VCaP (cell line): ENCODE data around the gene C20orf144.

Experiments
- H3K27ac ChIP-seq: fragments of 450-650 bp; 2 replicates; pipeline ENCODE4 v1.5.1; 2017
- TF ChIP-seq, protein P1 (sequence below): fragments of 450-650 bp; conservative IDR thresholded peaks from 2 replicates; pipeline ENCODE4 v1.5.1; 2017; ENCODE audit warnings: mild to moderate bottlenecking, moderate library complexity

C20orf144 gene

DNA sequence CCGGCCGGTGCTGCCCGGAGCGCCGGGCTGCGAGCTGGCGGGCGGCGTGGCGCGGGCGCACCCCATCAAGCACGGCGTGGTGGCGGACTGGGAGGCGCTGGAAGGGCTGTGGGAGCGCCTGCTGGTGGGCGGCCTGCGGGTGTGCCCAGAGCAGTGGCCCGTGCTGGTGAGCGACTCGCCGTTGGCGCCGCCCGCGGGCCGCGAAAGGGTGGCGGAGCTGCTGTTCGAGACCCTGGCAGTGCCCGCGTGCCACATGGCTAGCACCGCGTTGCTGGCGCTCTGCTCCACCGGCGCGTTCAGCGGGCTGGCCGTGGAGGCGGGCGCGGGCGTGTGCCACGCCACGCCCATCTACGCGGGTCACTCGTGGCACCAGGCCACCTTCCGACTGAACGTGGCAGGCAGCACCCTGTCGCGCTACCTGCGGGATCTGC lies 5.1 kb downstream of the C20orf144 start:
- TF ChIP-seq, protein P1, sequence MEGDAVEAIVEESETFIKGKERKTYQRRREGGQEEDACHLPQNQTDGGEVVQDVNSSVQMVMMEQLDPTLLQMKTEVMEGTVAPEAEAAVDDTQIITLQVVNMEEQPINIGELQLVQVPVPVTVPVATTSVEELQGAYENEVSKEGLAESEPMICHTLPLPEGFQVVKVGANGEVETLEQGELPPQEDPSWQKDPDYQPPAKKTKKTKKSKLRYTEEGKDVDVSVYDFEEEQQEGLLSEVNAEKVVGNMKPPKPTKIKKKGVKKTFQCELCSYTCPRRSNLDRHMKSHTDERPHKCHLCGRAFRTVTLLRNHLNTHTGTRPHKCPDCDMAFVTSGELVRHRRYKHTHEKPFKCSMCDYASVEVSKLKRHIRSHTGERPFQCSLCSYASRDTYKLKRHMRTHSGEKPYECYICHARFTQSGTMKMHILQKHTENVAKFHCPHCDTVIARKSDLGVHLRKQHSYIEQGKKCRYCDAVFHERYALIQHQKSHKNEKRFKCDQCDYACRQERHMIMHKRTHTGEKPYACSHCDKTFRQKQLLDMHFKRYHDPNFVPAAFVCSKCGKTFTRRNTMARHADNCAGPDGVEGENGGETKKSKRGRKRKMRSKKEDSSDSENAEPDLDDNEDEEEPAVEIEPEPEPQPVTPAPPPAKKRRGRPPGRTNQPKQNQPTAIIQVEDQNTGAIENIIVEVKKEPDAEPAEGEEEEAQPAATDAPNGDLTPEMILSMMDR: no peak
- H3K27ac ChIP-seq: peak overlapping the region; percentile 98

DNA sequence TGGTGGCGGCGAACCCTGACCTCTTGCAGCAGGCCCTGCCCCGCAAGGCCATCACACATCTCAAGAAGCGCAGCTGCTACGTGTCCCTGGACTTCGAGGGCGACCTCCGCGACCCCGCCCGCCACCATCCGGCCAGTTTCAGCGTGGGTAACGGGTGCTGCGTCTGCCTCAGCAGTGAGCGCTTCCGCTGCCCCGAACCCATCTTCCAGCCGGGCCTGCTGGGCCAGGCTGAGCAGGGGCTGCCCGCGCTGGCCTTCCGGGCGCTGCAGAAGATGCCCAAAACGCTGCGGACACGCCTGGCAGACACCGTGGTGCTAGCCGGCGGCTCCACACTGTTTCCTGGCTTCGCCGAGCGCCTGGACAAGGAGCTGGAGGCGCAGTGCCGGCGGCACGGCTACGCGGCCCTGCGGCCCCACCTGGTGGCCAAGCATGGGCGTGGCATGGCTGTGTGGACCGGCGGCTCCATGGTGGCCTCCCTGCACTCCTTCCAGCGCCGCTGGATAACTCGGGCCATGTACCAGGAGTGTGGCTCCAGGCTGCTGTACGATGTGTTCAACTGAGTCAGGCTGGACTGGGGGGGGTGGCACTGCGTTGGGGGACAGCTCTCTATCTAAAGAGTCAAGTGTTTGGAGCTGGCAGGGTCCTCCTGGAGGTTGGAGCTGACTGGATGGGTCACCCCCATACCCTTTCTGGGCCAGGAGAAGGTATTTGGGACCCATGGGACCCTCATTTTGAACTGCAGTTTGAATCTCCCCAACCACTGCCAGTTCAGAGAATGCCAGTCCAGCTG lies 5.7 kb downstream of the C20orf144 start:
- H3K27ac ChIP-seq: peak overlapping the region; percentile 98
- TF ChIP-seq, protein P1: peak; percentile 97

- TF ChIP-seq, protein P1: no peak
- H3K27ac ChIP-seq: peak overlapping the region; percentile 98
These were observed 6.5 kb downstream of the C20orf144 start for GRCh38 chr20:33668466-33669155.

GRCh38 chr20:33669224-33669623 lies 7.1 kb downstream of the C20orf144 start:
- TF ChIP-seq, protein P1: no peak
- peak overlapping the region; percentile 98 for H3K27ac ChIP-seq

DNA sequence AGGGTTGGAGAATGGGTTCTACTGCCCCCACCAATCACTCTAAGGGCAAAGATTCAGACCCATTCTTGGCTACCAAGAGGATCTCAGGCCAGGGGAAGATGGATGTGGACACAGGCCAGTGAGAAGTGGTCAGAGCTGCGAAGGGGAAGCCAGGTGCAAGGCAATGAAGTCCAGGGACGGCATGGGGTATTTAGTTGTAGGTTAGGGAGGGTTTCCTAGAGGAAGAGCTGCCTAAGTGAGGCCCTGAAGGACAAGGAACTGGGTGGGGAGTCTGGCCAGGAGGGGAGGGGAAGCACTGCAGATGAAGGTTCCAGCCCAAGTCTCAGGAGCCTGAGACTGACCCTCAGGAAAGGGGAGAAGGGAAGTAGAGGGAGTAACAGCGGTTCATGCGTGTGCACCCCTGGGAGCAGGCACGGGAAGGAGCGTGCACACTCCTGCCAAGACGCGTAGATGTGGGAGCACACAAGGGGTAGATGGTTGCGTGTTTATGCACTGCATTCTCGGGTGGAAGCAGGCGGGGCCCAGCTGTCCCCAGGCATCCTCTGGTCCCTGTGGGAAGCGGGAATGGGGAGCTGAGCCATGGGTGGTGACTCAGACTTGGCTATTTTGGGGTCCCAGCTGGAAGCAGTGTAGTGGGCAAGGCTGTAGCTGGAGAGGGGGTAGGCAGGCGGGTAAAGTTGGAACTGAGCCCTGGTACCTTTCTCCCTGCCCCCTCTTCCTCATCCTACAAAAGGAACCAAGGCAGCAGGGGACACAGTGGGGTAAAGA lies 7.9 kb downstream of the C20orf144 start:
- H3K27ac ChIP-seq: peak overlapping the region; percentile 98
- TF ChIP-seq, protein P1: no peak

DNA sequence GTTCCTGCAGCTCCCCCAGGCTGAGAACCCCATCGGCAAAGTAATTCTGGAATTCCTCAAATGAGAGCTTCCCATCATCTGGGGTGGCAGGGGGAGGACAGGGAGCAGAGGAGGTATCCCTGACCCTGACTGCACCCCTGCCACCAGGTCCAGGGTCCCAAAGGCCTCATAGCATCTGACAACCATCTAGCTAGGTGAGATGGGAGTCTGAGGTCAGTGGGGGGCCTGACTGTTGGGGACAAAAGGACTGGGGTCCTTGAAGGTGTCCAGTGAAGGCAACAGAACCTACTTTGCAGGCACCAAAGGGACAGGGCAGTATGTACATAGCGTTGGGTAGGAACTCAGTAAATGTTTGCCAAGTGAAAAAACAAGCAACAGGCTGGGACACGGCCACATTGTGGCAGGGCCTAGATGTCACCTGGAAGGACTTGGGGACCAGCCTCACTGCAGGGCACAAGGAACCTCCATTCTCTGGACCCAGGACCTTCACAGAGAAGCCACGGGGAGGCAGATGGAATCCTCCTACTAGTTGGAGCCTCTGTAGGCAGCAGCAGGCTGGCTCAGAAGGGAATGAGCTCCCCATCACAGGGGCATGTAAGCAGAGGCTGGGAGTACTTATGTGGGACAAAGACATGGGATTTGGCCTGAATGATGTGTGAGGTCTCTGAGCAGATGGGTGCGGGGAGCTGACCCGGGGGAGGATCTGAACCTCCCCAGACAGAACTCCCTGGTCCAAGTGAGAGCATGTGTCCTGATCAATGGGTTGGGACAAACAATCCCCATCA lies 8.8 kb downstream of the C20orf144 start:
- TF ChIP-seq, protein P1: no peak
- peak overlapping the region; percentile 98 for H3K27ac ChIP-seq
